Measurements from ENCODE around the gene TEKT5.
A peak's percentile ranks its signal among the peaks of the same experiment; 100 is the strongest.

The TEKT5 gene

GRCh38 chr16:10609402-10609774 is 85.3 kb downstream of the TEKT5 start:
- DNase-seq (ENCODE audit: insufficient read length, low spot score) = no peak
- FAIRE-seq = no peak
- TF ChIP-seq POLR2AphosphoS5 (IDR thresholded peaks at IDR 0.05; ENCODE audit: low read depth, low read length) = no peak
- TF ChIP-seq SPI1 (IDR thresholded peaks at IDR 0.05; ENCODE audit: low read depth, low read length) = no peak
- no peak for TF ChIP-seq POLR2A (IDR thresholded peaks at IDR 0.05; ENCODE audit: low read depth, low read length)
- no peak for TF ChIP-seq TAF1 (IDR thresholded peaks at IDR 0.05; ENCODE audit: low read depth, low read length)
- no peak for TF ChIP-seq POU2F2 (IDR thresholded peaks at IDR 0.05; ENCODE audit: low read depth, low read length)
- TF ChIP-seq PAX5 (IDR thresholded peaks at IDR 0.05; ENCODE audit: insufficient read depth, low read length, severe bottlenecking) = no peak

GRCh38 chr16:10608687-10609401 is 85.9 kb downstream of the TEKT5 start:
- no peak for FAIRE-seq
- no peak for DNase-seq (ENCODE audit: insufficient read length, low spot score)
- no peak for TF ChIP-seq TAF1 (IDR thresholded peaks at IDR 0.05; ENCODE audit: low read depth, low read length)
- TF ChIP-seq SPI1 (IDR thresholded peaks at IDR 0.05; ENCODE audit: low read depth, low read length) = no peak
- TF ChIP-seq POLR2A (IDR thresholded peaks at IDR 0.05; ENCODE audit: low read depth, low read length) = no peak
- TF ChIP-seq POU2F2 (IDR thresholded peaks at IDR 0.05; ENCODE audit: low read depth, low read length) = no peak
- TF ChIP-seq POLR2AphosphoS5 (IDR thresholded peaks at IDR 0.05; ENCODE audit: low read depth, low read length) = no peak
- no peak for TF ChIP-seq PAX5 (IDR thresholded peaks at IDR 0.05; ENCODE audit: insufficient read depth, low read length, severe bottlenecking)

- DNase-seq (ENCODE audit: insufficient read length, low spot score) (no peak), FAIRE-seq (no peak)
- no peak for TF ChIP-seq POU2F2 (IDR thresholded peaks at IDR 0.05; ENCODE audit: low read depth, low read length)
- TF ChIP-seq POLR2A (IDR thresholded peaks at IDR 0.05; ENCODE audit: low read depth, low read length) = no peak
- no peak for TF ChIP-seq SPI1 (IDR thresholded peaks at IDR 0.05; ENCODE audit: low read depth, low read length)
- no peak for TF ChIP-seq POLR2AphosphoS5 (IDR thresholded peaks at IDR 0.05; ENCODE audit: low read depth, low read length)
These were observed 87.6 kb downstream of the TEKT5 start for GRCh38 chr16:10607157-10607556.

- TF ChIP-seq TAF1 (IDR thresholded peaks at IDR 0.05; ENCODE audit: low read depth, low read length) = no peak
- no peak for TF ChIP-seq POU2F2 (IDR thresholded peaks at IDR 0.05; ENCODE audit: low read depth, low read length)
- TF ChIP-seq POLR2AphosphoS5 (IDR thresholded peaks at IDR 0.05; ENCODE audit: low read depth, low read length) = no peak
- no peak for TF ChIP-seq PAX5 (IDR thresholded peaks at IDR 0.05; ENCODE audit: insufficient read depth, low read length, severe bottlenecking)
- TF ChIP-seq SPI1 (IDR thresholded peaks at IDR 0.05; ENCODE audit: low read depth, low read length) = no peak
- TF ChIP-seq POLR2A (IDR thresholded peaks at IDR 0.05; ENCODE audit: low read depth, low read length) = no peak
- DNase-seq (ENCODE audit: insufficient read length, low spot score) = no peak
- FAIRE-seq = no peak
These were observed 88.1 kb downstream of the TEKT5 start for GRCh38 chr16:10606607-10607006.

- FAIRE-seq (no peak), DNase-seq (ENCODE audit: insufficient read length, low spot score) (no peak)
- TF ChIP-seq POLR2AphosphoS5 (IDR thresholded peaks at IDR 0.05; ENCODE audit: low read depth, low read length) (no peak), PAX5 (IDR thresholded peaks at IDR 0.05; ENCODE audit: insufficient read depth, low read length, severe bottlenecking) (no peak), SPI1 (IDR thresholded peaks at IDR 0.05; ENCODE audit: low read depth, low read length) (no peak), TAF1 (IDR thresholded peaks at IDR 0.05; ENCODE audit: low read depth, low read length) (no peak), POU2F2 (IDR thresholded peaks at IDR 0.05; ENCODE audit: low read depth, low read length) (no peak), POLR2A (IDR thresholded peaks at IDR 0.05; ENCODE audit: low read depth, low read length) (no peak)
These were observed 89.1 kb downstream of the TEKT5 start for GRCh38 chr16:10605636-10606035.

- TF ChIP-seq TAF1 (IDR thresholded peaks at IDR 0.05; ENCODE audit: low read depth, low read length) (no peak), POU2F2 (IDR thresholded peaks at IDR 0.05; ENCODE audit: low read depth, low read length) (no peak), SPI1 (IDR thresholded peaks at IDR 0.05; ENCODE audit: low read depth, low read length) (no peak), POLR2AphosphoS5 (IDR thresholded peaks at IDR 0.05; ENCODE audit: low read depth, low read length) (no peak), POLR2A (IDR thresholded peaks at IDR 0.05; ENCODE audit: low read depth, low read length) (no peak), PAX5 (IDR thresholded peaks at IDR 0.05; ENCODE audit: insufficient read depth, low read length, severe bottlenecking) (no peak)
- no peak for DNase-seq (ENCODE audit: insufficient read length, low spot score)
- FAIRE-seq = no peak
These were observed 93.0 kb downstream of the TEKT5 start for GRCh38 chr16:10601444-10602408.

- DNase-seq (ENCODE audit: insufficient read length, low spot score) = no peak
- FAIRE-seq = no peak
- no peak for TF ChIP-seq POU2F2 (IDR thresholded peaks at IDR 0.05; ENCODE audit: low read depth, low read length)
- TF ChIP-seq PAX5 (IDR thresholded peaks at IDR 0.05; ENCODE audit: insufficient read depth, low read length, severe bottlenecking) = no peak
- no peak for TF ChIP-seq TAF1 (IDR thresholded peaks at IDR 0.05; ENCODE audit: low read depth, low read length)
- no peak for TF ChIP-seq POLR2A (IDR thresholded peaks at IDR 0.05; ENCODE audit: low read depth, low read length)
- TF ChIP-seq SPI1 (IDR thresholded peaks at IDR 0.05; ENCODE audit: low read depth, low read length) = no peak
- no peak for TF ChIP-seq POLR2AphosphoS5 (IDR thresholded peaks at IDR 0.05; ENCODE audit: low read depth, low read length)
These were observed 93.8 kb downstream of the TEKT5 start for GRCh38 chr16:10600782-10601443.

- FAIRE-seq (no peak), DNase-seq (ENCODE audit: insufficient read length, low spot score) (no peak)
- peak; percentile 98 for TF ChIP-seq SPI1 (IDR thresholded peaks at IDR 0.05; ENCODE audit: low read depth, low read length)
- TF ChIP-seq POLR2A (IDR thresholded peaks at IDR 0.05; ENCODE audit: low read depth, low read length) = no peak
- no peak for TF ChIP-seq POLR2AphosphoS5 (IDR thresholded peaks at IDR 0.05; ENCODE audit: low read depth, low read length)
- TF ChIP-seq POU2F2 (IDR thresholded peaks at IDR 0.05; ENCODE audit: low read depth, low read length) = 0 out of 2 replicates have a peak, but pooled peaks have one; percentile 8
- TF ChIP-seq TAF1 (IDR thresholded peaks at IDR 0.05; ENCODE audit: low read depth, low read length) = no peak
- no peak for TF ChIP-seq PAX5 (IDR thresholded peaks at IDR 0.05; ENCODE audit: insufficient read depth, low read length, severe bottlenecking)
These were observed 95.1 kb downstream of the TEKT5 start for GRCh38 chr16:10599626-10600025.

Data from GM12891 (cell line).